H9 (cell line): ENCODE data around the gene VIPR2. TPM values are rescaled to one million over a fixed set of nuclear protein-coding genes. Genes with fewer than 3 reads are reported as not detected.
A peak's percentile ranks its signal among the peaks of the same experiment; 100 is the strongest.

Source experiments
- DNase-seq: peaks from one replicate; pipeline ENCODE4 v3.0.0-alpha.2; 2017
- H2AFZ ChIP-seq: one replicate; pipeline ENCODE4 v1.6.1; 2013; ENCODE audit warnings: mild to moderate bottlenecking, low read length, control low read depth, moderate library complexity
- H2AK5ac ChIP-seq: 2 replicates; pipeline ENCODE4 v1.6.1; 2013; ENCODE audit warnings: low read length, control low read depth, mixed read lengths; ENCODE audit not compliant: insufficient read length
- H2BK120ac ChIP-seq: one replicate; pipeline ENCODE4 v1.6.1; 2013; ENCODE audit warnings: low read depth, mild to moderate bottlenecking, low read length, control low read depth, inconsistent platforms; ENCODE audit not compliant: poor library complexity, severe bottlenecking
- H2BK12ac ChIP-seq: 2 replicates; pipeline ENCODE4 v1.6.1; 2013; ENCODE audit warnings: low read length, control low read depth, mixed read lengths, low read depth; ENCODE audit not compliant: insufficient read length
- H2BK15ac ChIP-seq: 2 replicates; pipeline ENCODE4 v1.6.1; 2013; ENCODE audit warnings: low read depth, low read length, control low read depth
- H2BK20ac ChIP-seq: one replicate; pipeline ENCODE4 v1.6.1; 2013; ENCODE audit warnings: low read depth, mild to moderate bottlenecking, low read length, control low read depth, inconsistent platforms; ENCODE audit not compliant: poor library complexity, severe bottlenecking
- H2BK5ac ChIP-seq: 2 replicates; pipeline ENCODE4 v1.6.1; 2013; ENCODE audit warnings: low read length, control low read depth, mixed read lengths; ENCODE audit not compliant: insufficient read length
- H3K14ac ChIP-seq: 2 replicates; pipeline ENCODE4 v1.6.1; 2013; ENCODE audit warnings: low read length, control low read depth; ENCODE audit not compliant: insufficient read depth
- H3K18ac ChIP-seq: 2 replicates; pipeline ENCODE4 v1.6.1; 2013; ENCODE audit warnings: low read depth, mild to moderate bottlenecking, mixed read lengths, low read length, control low read depth; ENCODE audit not compliant: insufficient read length
- H3K23ac ChIP-seq: 2 replicates; pipeline ENCODE4 v1.6.1; 2013; ENCODE audit warnings: low read length, control low read depth, mixed read lengths, low read depth; ENCODE audit not compliant: insufficient read length
- H3K23me2 ChIP-seq: 2 replicates; pipeline ENCODE4 v1.6.1; 2013; ENCODE audit warnings: low read depth, mild to moderate bottlenecking, mixed read lengths, low read length, control low read depth; ENCODE audit not compliant: insufficient read length, poor library complexity, severe bottlenecking
- H3K27ac ChIP-seq: 2 replicates; pipeline ENCODE4 v1.5.1; 2013; ENCODE audit warnings: low read length, control low read depth, mixed read lengths, low read depth; ENCODE audit not compliant: insufficient read length
- H3K27me3 ChIP-seq: 2 replicates; pipeline ENCODE4 v1.6.1; 2013; ENCODE audit warnings: low read length, control low read depth, inconsistent platforms; ENCODE audit not compliant: insufficient read depth
- H3K4ac ChIP-seq: 2 replicates; pipeline ENCODE4 v1.6.1; 2013; ENCODE audit warnings: low read depth, mild to moderate bottlenecking, control low read depth, inconsistent platforms, low read length, moderate library complexity
- H3K4me1 ChIP-seq: 2 replicates; pipeline ENCODE4 v1.6.1; 2013; ENCODE audit warnings: low read length, control low read depth, inconsistent platforms; ENCODE audit not compliant: insufficient read depth
- H3K4me2 ChIP-seq: 2 replicates; pipeline ENCODE4 v1.6.1; 2013; ENCODE audit warnings: low read length, control low read depth, mixed read lengths; ENCODE audit not compliant: insufficient read length, insufficient read depth
- H3K56ac ChIP-seq: 2 replicates; pipeline ENCODE4 v1.6.1; 2013; ENCODE audit warnings: low read depth, mild to moderate bottlenecking, mixed read lengths, low read length, control low read depth; ENCODE audit not compliant: insufficient read length
- H3K79me1 ChIP-seq: 2 replicates; pipeline ENCODE4 v1.6.1; 2013; ENCODE audit warnings: low read depth, mild to moderate bottlenecking, moderate library complexity, low read length, control low read depth, inconsistent platforms; ENCODE audit not compliant: insufficient read depth, poor library complexity, severe bottlenecking
- H3K79me2 ChIP-seq: 2 replicates; pipeline ENCODE4 v1.6.1; 2013; ENCODE audit warnings: low read length, control low read depth, inconsistent platforms; ENCODE audit not compliant: insufficient read depth
- H3K9ac ChIP-seq: 2 replicates; pipeline ENCODE4 v1.6.1; 2013; ENCODE audit warnings: low read length, control low read depth, mixed read lengths; ENCODE audit not compliant: insufficient read length; ENCODE audit errors: extremely low read depth
- H3K9me3 ChIP-seq: one replicate; pipeline ENCODE4 v1.6.1; 2013; ENCODE audit warnings: low read depth, low read length, inconsistent platforms; ENCODE audit not compliant: control insufficient read depth
- H3T11ph ChIP-seq: one replicate; pipeline ENCODE4 v1.6.1; 2013; ENCODE audit warnings: mild to moderate bottlenecking, low read length, control low read depth, inconsistent platforms
- H4K20me1 ChIP-seq: one replicate; pipeline ENCODE4 v1.6.1; 2013; ENCODE audit not compliant: control insufficient read depth, insufficient read length, insufficient read depth
- H4K5ac ChIP-seq: 2 replicates; pipeline ENCODE4 v1.6.1; 2013; ENCODE audit warnings: low read depth, mild to moderate bottlenecking, mixed read lengths, low read length, control low read depth; ENCODE audit not compliant: insufficient read length
- H4K8ac ChIP-seq: replicated peaks from 2 replicates; pipeline ENCODE4 v1.6.1; 2013; ENCODE audit warnings: low read length, control low read depth, mixed read lengths, low read depth; ENCODE audit not compliant: insufficient read length
- H4K91ac ChIP-seq: 2 replicates; pipeline ENCODE4 v1.6.1; 2013; ENCODE audit warnings: low read depth, mild to moderate bottlenecking, moderate library complexity, mixed read lengths, low read length, control low read depth; ENCODE audit not compliant: insufficient read length
- H3K27ac Mint-ChIP-seq, 3 experiments: 2 replicates in 2 of 3; 3 replicates in 1 of 3; pipeline ENCODE4 v1.8.0; 2020 to 2021; ENCODE audit warnings: mixed read lengths in 3 of 3, mild to moderate bottlenecking in 1 of 3, moderate library complexity in 1 of 3
- H3K27me3 Mint-ChIP-seq: 2 replicates; pipeline ENCODE4 v1.8.0; 2021; ENCODE audit warnings: low read depth, mild to moderate bottlenecking, moderate library complexity, mixed read lengths
- H3K36me3 Mint-ChIP-seq, 3 experiments: 2 replicates in 2 of 3; 3 replicates in 1 of 3; pipeline ENCODE4 v1.8.0; 2020 to 2021; ENCODE audit warnings: low read depth in 3 of 3, mixed read lengths in 3 of 3; ENCODE audit not compliant: insufficient read depth in 1 of 3
- H3K4me1 Mint-ChIP-seq, 2 experiments: 2 replicates each; pipeline ENCODE4 v1.8.0; 2020; ENCODE audit warnings: mixed read lengths in 2 of 2
- H3K4me3 Mint-ChIP-seq, 2 experiments: 2 replicates in 1 of 2; 3 replicates in 1 of 2; pipeline ENCODE4 v1.8.0; 2020 to 2021; ENCODE audit warnings: mild to moderate bottlenecking in 2 of 2, mixed read lengths in 2 of 2, moderate library complexity in 1 of 2
- H3K9me3 Mint-ChIP-seq, 2 experiments: 2 replicates in 1 of 2; 3 replicates in 1 of 2; pipeline ENCODE4 v1.8.0; 2020; ENCODE audit warnings: mild to moderate bottlenecking in 2 of 2, mixed read lengths in 2 of 2, moderate library complexity in 1 of 2
- CTCF ChIP-seq: fragments of 200-600 bp; sonication (generic); conservative IDR thresholded peaks from 3 replicates; pipeline ENCODE4 v1.8.0; 2021; ENCODE audit warnings: antibody characterized with exemption, mild to moderate bottlenecking
- WGBS: extraction: QIAGEN DNeasy Blood & Tissue Kit; methylation state at CpG from one replicate; pipeline ENCODE4 v1.1.7; 2013; ENCODE audit warnings: missing lambda C conversion rate, low lambda C conversion rate, mixed read lengths; ENCODE audit not compliant: insufficient read length; ENCODE audit errors: extremely low coverage; 5-methylcytosine and 5-hydroxymethylcytosine counted together
- total RNA-seq: library from RNA; stranded (reverse); gene quantifications from 2 replicates; pipeline ENCODE4 v1.2.1, GENCODE V29; 2021

Gene VIPR2
- total RNA-seq, 1 experiment from 2014 or later, result 1.6 TPM

GRCh38 chr7:159145490-159145855, 806 bp upstream of the VIPR2 start:
- peak overlapping the region; percentile 49 for H3K4me2 ChIP-seq
- no peak overlapping the region for H2BK5ac ChIP-seq
- H3K4me3 Mint-ChIP-seq, result peak overlapping the region; percentile 66 to 84

More at GRCh38 chr7:159145490-159145855, 806 bp upstream of the VIPR2 start:
- Histone ChIP-seq H3T11ph (no peak overlapping the region), H3K14ac (no peak overlapping the region), H3K4me1 (peaks cover 14% of the 10 kb centered on the region), H2BK120ac (no peak overlapping the region), H3K27ac (no peak overlapping the region), H4K91ac (no peak overlapping the region), H3K79me2 (no peaks in the 10 kb centered on the region), H2BK20ac (no peak overlapping the region), H4K20me1 (no peaks in the 10 kb centered on the region), H3K18ac (no peak overlapping the region), H4K8ac (no peak overlapping the region), H2AFZ (no peak overlapping the region), H3K23ac (no peak overlapping the region), H3K23me2 (peaks cover 12% of the 10 kb centered on the region), H3K56ac (no peak overlapping the region), H3K79me1 (no peaks in the 10 kb centered on the region), H3K27me3 (peaks cover 24% of the 10 kb centered on the region; the same call in 1 of the 2 replicates), H3K9me3 (no peaks in the 10 kb centered on the region), H2BK15ac (no peak overlapping the region), H2BK12ac (no peak overlapping the region), H3K4ac (no peak overlapping the region), H3K9ac (no peak overlapping the region), H4K5ac (no peak overlapping the region), H2AK5ac (no peak overlapping the region)
- Mint-ChIP-seq H3K27ac (no peak overlapping the region), H3K27me3 (peaks cover 38% of the 10 kb centered on the region), H3K9me3 (no peaks in the 10 kb centered on the region), H3K4me1 (peaks cover 36 to 44% of the 10 kb centered on the region in 2 experiments), H3K36me3 (peaks cover 0 to under 1% (median 0%) of the 10 kb centered on the region in 3 experiments; a peak in 2 of 7 replicates)
- no CpG with 5 or more reads among the region's 30 CpGs for WGBS
- TF ChIP-seq CTCF, result no peak
- DNase-seq, result no peak
